Kasumi-1 (cell line): ENCODE data around the gene CFHR2.
"Not testable (repeated sequence)": the region's sequence is repeated elsewhere in the genome, so short reads cannot be mapped to it uniquely, and the experiment has no call there.

Experiments
- DNase-seq, 2 experiments: peaks; one replicate each; lab custom pipeline; 2025; lab: John Stamatoyannopoulos, UW

CFHR2 gene

DNA sequence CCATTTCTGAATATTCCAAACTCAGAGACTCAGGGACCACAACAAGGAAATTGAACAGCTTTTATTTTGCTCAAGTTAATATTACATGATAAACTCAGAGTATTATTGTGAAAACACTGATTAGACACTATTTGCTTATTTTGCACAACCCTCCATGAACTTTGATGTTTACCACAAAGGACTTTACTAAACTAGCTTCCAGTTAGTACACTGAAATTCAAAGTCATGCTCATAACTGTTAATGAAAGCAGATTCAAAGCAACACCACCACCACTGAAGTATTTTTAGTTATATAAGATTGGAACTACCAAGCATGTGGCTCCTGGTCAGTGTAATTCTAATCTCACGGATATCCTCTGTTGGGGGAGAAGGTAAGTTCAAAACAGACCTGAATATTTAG is at the start of gene CFHR2:
Gene CFHR2, plus strand, starts transcription at position 171 of the 400 bp plus-strand sequence. Its CDS starts 143 bp downstream, at position 314.
- DNase-seq, result not testable (repeated sequence)

DNA sequence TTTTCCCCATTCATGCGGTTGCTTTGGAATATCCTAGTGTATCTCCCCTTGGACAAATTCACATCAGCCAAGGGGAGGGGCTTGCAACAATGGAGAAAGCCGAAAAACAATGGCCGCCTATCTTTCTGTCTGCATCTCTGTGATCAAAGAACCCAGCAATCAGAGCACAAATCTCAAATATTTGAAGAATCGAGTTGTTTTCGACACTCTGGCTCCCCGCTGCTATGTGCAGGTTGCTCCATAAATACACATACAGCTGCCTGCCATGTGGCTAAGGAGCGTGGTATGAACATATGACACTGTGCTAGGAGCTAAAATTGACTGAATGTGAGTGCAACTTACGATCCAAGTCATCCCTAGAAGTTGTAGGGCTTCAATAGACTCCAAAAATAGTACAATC is 47.2 kb upstream of the CFHR2 start:
- no peak for DNase-seq

DNA sequence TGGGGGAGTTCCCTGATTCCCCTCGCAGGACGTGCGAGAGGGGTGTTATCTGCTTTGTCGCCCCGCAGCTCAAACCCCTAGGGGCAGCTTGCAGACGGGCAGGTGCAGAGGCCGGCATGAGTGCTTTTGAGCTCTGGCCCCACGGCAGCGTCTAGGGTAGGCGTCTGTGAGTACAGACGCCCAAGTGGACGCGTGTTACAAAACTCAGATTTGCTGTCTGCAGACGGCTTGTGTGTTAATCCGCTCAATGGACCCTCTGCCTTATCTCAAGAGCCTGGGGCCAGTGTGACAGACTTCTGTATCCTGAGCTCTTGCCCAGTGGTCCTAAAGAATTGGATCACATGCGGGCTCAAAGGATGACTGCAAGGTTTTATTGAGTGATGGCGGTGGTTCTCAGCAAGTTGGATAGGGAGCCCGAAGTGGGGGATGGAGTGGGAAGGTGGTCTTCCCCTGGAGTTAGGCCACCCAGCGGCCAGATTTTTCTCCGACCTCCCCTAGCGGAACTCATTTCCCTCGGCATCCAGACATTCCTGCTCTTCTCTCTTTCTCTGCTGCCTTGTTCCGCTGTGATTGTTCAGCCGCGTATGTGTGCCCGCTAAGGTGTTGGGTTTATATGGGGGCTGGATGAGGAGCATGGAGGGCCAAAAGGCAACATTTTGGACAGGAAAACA is 46.2 kb upstream of the CFHR2 start:
- no peak for DNase-seq

DNA sequence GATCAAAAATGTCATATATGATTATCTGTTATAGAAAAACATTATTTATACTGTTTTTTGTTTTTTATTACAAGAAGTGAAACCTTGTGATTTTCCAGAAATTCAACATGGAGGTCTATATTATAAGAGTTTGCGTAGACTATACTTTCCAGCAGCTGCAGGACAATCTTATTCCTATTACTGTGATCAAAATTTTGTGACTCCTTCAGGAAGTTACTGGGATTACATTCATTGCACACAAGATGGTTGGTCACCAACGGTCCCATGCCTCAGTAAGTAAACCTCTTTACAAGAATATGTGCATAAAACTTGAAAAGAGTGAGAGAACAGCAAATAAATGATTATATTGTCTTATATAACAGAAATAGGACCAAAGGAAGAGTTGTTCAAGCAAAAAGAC is 41.2 kb upstream of the CFHR2 start:
- DNase-seq, result no peak

DNA sequence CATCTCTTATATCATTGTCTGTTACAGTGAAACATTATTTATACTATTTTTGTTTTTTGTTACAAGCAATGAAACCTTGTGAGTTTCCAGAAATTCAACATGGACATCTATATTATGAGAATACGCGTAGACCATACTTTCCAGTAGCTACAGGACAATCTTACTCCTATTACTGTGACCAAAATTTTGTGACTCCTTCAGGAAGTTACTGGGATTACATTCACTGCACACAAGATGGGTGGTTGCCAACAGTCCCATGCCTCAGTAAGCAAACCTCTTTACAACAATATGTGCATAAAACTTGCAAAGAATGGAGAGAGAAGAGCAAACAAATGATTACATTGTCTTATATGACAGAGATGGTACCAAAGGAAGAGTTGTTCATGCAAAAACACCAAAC is 33.3 kb upstream of the CFHR2 start:
- peak; percentile 10 to 23 for DNase-seq

DNA sequence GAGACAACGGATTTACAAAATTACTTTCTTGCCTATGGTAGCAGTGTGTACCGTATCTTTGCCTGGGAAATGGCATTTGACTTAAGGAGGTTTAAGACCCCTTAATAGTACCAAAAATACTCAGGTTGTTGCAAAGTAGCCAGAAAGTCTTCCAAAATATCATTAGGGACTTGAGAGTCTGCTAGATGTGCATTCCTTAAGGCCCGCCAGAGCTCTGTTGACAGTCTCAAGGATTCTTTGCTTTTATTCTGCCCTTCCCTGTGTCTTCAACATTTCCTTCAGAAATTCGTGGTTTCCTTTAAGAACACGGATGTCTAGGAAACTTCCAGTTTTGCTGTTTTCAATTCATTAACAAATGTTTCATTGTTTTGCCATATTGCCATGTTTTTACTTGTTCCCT is 31.3 kb upstream of the CFHR2 start:
- not testable (repeated sequence) for DNase-seq

DNA sequence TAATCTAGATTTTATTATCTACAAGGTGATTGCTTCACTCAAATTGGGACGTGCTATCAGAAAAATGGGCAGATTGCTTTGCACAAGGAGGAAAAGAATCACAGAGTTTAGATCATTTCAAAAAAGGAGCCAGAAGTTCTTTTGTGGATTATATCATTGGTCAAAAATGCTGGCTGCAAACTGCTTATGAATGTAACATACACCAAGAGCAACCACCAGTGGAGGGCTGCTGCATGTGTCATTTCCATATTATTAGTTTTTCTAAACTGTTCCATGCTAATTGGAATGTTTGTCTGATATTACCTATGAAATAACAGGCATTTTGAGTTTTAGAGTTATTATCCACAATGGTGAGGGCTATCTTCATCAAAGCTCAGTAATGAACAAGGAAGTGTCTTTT is 16.7 kb upstream of the CFHR2 start:
- DNase-seq, result not testable (repeated sequence)

DNA sequence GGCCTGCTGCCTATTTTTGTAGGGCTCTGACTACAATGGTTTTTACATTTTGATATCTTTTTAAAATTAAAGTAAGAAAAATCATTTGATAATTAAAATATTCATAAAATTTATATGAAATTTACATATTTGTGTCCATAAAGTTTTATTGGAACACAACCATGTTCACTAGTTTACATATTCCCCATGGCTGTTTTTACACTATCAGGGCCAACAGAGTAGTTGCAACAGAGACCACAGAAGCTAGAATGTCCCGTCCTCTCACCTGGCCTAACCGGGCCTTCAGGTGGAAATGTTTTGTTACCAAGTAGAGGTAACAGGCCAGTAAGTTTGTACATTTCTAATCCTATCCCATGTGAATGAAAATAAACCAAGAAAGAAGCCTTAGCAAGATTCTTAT is 10.7 kb upstream of the CFHR2 start:
- DNase-seq, result not testable (repeated sequence)

DNA sequence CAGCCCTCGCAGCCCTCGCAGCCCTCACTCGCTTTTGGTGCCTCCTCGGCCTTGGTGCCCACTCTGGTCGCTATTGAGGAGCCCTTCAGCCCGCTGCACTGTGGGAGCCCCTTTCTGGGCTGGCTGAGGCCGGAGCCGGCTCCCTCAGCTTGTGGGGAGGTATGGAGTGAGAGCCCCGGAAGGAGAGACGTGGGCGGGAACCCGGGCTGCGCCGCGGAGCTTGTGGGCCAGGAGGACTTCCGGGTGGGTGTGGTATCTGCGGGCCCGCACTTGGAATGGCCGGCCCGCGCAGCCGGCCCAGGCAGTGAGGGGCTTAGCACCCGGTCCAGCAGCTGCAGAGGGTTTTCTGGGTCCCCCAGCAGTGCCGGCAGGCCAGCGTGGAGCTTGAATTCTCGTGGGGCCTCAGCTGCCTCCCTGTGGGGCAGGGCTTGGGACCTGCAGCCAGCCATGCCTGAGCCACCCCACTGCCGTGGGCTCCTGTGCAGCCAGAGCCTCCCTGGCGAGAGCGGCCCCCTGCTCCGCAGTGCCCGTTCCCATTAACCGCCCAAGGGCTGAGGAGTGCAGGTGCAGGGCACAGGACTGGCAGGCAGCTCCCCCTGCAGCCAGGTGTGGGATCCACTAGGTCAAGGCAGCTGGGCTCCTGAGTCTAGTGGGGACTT is 9.9 kb upstream of the CFHR2 start:
- DNase-seq, result no peak

DNA sequence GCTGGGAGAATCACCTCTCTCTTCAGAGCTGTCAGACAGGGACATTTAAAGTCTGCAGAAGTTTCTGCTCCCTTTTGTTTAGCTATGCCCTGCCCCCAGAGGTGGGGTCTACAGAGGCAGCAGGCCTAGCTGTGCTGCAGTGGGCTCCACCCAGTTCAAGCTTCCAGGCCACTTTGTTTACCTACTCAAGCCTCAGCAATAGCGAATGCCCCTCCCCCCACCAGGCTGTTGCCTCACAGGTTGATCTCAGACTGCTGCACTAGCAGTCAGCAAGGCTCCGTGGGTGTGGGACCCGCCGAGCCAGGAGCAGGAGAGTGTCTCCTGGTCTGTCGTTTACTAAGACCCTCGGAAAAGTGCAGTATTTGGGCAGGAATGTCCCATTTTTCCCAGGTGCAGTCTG is 2.1 kb upstream of the CFHR2 start:
- not testable (repeated sequence) for DNase-seq

DNA sequence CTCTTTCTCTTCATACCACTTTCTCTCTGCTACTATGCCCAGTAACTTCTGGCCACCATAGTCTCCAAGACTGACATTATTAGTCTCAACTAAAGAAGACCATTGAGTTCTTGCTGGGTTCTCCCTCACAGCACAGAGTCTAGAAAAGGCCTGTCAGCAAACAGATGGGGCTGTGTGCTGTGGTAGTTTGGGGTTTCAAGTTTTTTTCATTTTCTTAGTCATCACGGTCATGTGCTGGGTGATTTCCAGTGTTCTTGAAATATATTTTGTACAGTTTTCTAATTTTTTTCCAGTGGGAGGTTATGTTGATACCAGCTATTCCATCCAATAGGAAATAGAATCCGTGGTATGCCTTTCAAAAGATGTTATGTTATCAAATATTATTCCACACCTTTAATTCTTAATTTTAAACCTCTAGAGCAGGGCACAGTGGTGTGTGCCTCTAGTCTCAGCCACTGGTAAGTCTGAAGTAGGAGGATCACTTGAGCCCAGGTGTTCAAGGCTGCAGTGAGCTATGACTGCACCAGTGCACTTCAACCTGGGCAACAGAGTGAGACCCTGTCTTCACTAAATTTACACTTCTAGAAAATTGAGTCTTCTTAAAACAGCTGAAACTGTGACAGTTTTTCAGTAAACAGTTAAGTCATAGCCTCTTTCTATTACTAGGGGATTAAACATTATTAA is 8.3 kb downstream of the CFHR2 start:
- no peak for DNase-seq

DNA sequence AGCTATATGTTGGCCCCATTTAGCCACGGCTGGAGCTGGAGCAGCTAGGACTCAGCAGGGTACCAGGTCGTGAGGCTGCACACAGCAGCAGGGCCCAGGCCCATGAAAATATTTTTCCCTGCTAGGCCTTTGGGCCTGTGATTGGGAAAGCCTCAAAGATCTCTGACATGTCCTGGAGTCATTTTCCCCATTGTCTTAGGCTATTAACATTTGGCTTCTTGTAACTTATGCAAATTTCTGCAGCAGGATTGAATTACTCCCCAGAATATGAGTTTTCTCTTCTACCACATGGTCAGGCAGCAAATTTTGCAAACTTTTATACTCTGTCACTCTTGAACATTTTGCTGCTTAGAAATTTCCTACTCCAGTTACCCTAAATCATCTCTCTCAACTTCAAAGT is 11.2 kb downstream of the CFHR2 start:
- no peak for DNase-seq

DNA sequence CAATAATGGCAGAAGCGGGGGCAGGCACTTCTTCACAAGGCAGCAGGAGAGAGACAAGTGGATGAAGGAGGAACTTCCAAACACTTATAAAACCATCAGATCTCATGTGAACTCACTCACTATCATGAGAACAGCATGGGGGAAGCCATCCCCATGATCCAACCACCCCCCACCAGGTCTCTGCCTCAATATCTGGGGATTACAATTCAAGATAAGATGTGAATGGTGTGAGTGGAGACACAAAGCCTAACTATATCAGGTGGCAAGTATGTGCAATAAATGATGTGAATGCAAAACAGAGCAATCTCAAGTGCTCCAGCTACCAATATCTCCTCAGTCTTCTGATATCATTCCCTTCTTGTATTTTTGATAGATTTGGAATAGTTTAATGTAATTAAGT is 12.4 kb downstream of the CFHR2 start:
- no peak for DNase-seq

DNA sequence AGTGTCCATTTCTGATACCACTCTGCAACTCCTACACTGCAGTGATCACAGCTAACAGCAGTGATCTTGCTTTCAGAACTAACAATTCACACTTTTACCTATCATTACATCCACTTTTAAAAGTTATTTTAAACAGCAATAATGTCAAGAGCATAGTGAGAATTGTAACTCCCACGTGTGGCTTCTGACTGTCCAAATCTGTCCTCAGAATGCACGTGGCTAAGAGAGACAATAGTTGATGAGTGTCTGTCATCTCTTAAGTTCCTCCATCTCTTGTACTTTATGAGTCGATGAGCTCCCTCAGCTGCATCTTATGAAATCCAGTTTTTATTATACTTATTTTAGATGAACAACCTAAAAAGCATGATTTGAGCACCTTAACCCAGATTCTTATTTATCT is 17.3 kb downstream of the CFHR2 start:
- no peak for DNase-seq

DNA sequence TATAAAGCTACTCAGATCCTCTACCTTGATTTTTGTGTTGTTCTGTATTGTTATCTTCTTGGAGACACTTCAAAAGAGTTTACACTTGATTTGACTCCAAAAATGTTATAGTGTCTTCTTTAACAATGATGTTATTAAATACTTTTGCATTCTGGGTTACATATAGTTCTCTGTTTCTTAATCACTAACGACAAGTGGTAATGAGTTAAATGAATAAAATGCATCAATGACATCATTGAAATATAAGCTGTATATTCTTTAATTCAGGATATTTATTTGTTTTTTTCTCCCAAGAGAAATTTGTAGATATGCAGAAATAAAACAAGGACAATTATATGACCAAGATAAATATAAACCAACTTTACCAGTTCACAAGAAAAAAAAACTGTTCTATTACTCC is 26.6 kb downstream of the CFHR2 start:
- DNase-seq, result no peak

DNA sequence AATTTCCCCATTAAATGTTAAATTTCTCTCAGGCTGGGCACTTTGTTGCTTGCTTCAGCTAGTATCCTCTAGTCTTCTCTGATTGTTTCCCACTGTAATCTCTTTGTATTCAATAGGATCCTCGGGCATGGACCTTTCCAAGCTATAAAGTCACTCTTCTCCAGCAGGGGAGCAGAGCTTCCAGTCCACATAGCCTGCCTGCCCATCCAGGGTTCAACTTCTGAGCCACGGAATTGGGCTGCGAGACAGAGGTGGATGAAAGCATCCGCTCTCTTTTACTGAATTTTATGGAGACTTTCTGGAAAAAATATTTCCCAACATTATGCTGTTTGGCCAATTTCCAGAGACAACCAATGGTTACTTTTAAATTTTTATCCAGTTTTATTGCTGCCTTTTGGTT is 32.7 kb downstream of the CFHR2 start:
- no peak for DNase-seq

DNA sequence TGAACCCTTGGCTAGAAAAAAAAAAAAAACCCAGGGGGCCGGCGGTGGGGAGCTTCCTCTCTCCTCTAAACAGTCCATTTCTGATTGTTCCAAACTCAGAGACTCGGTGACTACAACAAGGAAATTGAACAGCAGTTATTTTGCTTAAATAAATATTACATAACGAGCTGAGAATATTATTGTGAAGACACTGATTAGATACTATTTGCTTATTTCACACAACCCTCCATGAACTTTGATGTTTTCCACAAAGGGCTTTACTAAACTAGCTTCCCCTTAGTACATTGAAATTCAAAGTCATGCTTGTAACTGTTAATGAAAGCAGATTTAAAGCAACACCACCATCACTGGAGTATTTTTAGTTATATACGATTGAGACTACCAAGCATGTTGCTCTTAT is 33.7 kb downstream of the CFHR2 start, which contains the start of gene CFHR5:
Gene CFHR5, plus strand, starts transcription at position 279 of the 400 bp plus-strand sequence. Its CDS starts 109 bp downstream, at position 388.
- DNase-seq, result no peak

DNA sequence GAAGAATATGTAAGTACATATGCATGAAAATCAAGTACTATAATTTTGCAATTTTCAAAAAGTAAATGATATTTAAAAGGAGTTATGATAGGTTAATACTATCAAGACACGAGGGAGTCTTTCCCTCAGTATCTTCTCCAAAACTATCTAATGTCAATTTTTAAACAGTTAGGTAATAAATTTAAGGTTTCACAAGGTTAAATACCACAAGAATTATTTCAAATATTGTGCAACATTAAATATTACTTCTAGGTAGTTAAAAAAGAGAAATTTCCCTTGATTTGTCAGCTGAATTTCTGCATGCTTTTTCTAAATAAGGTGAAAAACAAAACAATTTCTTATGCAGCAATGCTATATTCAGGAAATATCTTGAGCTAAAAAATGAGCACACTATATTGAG is 37.3 kb downstream of the CFHR2 start:
- no peak for DNase-seq

DNA sequence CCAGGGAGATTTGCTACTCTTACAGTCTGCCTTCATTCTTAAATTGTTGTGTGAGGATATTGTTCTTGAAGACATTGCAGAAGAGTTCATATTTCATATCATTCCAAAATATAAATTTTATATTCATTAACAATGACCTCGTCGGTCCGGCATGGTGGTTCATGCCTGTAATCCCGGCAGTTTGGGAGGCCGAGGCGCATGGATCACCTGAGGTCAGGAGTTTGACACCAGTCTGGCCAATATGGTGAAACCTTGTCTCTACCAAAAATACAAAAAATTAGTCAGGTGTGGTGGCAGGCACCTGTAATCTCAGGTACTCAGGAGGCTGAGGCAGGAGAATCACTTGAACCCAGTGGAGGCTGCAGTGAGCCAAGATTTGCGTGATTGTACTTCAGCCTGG is 38.7 kb downstream of the CFHR2 start:
- DNase-seq, result not testable (repeated sequence)

DNA sequence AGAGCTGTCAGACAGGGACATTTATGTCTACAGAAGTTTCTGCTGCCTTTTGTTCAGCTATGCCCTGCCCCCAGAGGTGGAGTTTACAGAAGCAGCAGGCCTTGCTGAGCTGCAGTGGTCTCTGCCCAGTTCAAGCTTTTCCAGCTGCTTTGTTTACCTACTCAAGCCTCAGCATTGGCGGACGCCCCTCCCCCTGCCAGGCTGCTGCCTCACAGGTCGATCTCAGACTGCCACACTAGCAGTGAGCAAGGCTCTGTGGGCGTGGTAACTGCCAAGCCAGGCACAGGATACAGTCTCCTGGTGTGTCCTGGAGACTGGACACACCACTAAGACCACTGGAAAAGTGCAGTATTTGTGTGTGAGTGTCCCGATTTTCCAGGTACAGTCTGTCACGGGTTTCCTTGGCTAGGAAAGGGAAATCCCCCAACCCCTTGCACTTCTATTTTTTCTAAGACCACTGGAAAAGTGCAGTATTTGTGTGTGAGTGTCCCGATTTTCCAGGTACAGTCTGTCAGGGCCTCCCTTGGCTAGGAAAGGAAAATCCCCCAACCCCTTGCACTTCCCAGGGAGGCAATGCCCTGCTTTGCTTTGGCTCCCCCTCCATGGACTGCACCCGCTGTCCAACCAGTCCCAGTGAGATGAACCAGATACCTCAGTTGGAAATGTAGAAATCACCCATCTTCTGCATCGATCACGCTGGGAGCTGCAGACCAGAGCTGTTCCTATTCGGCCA is 48.5 kb downstream of the CFHR2 start:
- DNase-seq, result not testable (repeated sequence)

DNA sequence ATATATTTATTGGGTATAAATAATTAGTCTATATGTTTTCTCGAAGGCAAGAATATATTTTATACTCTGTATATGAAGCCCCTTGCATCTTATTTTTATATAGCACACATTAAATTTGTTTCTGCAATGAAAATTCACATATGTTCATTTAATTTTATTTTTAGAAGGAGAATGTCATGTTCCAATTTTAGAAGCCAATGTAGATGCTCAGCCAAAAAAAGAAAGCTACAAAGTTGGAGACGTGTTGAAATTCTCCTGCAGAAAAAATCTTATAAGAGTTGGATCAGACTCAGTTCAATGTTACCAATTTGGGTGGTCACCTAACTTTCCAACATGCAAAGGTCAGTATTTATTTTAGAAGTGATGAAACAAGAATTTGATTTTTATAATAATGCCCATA is 50.4 kb downstream of the CFHR2 start:
- DNase-seq, result no peak

DNA sequence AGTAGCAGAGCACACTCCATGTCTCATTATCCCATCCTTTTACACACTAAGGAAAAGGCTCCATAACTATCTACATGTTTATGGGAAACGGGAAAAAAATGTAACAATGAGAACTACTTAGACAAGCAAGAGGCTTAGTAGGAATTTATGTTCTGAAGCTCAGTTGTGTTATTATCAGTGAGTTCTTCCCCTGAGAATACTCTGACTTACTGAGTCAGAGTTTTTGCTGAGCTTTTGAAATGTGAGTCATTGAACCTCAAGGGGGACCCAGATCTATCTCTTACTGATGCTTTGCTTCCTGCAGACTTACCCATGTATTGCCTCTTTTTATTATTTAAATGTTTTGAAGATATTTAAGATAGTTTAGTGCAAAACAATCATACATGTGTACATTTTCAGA is 53.9 kb downstream of the CFHR2 start:
- DNase-seq, result no peak

DNA sequence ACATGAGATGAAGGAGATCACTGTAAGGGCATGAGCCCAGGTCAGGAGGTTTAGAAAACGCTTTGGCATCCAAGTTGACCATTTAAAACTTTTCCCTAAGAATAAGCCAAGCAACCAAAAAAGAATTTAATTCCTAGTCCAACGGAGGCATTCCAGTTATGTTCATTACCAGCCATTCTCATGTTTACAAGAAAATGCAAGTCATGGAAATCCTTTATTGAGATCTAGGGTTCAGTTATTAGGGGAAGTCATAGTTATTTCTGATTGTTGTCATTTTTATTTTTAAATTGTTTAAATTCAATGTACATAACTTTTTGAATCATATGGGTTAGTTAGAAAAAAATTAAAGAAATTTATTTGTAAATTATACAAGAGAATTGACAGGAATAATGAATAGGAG is 58.3 kb downstream of the CFHR2 start:
- DNase-seq, result no peak
